Tibial nerve (tissue), 3 donors: ENCODE data around the gene CNTF.

Source experiments
- CTCF ChIP-seq, 5 experiments: fragments of 200-600 bp in 3 of 5; fragments of 450-650 bp in 2 of 5; sonication (generic) in 3 of 5; IDR thresholded peaks; one replicate each; pipeline ENCODE4 v1.5.1; 2016 to 2019; ENCODE audit warnings: antibody characterized with exemption in 5 of 5, mild to moderate bottlenecking in 3 of 5, moderate library complexity in 2 of 5
- POLR2A ChIP-seq, 2 donors: fragments of 450-650 bp; IDR thresholded peaks; one replicate each; pipeline ENCODE4 v1.6.1; 2017; ENCODE audit warnings: antibody characterized with exemption in 2 of 2, mild to moderate bottlenecking in 2 of 2, moderate library complexity in 2 of 2

- no peak for TF ChIP-seq CTCF (IDR thresholded peaks at IDR 0.05)
- no peak for TF ChIP-seq POLR2A (IDR thresholded peaks at IDR 0.05)
Observed at GRCh38 chr11:58641803-58642581, 19.5 kb downstream of the CNTF start.
